Right hindlimb (tissue), 1 donor: ENCODE data around the gene IRF1.
"Not testable (repeated sequence)": the region's sequence is repeated elsewhere in the genome, so short reads cannot be mapped to it uniquely, and the experiment has no call there.

Experiments used
- DNase-seq: peaks from one replicate; pipeline ENCODE4 v3.0.0-alpha.2; 2018

The IRF1 gene, protein sequence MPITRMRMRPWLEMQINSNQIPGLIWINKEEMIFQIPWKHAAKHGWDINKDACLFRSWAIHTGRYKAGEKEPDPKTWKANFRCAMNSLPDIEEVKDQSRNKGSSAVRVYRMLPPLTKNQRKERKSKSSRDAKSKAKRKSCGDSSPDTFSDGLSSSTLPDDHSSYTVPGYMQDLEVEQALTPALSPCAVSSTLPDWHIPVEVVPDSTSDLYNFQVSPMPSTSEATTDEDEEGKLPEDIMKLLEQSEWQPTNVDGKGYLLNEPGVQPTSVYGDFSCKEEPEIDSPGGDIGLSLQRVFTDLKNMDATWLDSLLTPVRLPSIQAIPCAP

DNA sequence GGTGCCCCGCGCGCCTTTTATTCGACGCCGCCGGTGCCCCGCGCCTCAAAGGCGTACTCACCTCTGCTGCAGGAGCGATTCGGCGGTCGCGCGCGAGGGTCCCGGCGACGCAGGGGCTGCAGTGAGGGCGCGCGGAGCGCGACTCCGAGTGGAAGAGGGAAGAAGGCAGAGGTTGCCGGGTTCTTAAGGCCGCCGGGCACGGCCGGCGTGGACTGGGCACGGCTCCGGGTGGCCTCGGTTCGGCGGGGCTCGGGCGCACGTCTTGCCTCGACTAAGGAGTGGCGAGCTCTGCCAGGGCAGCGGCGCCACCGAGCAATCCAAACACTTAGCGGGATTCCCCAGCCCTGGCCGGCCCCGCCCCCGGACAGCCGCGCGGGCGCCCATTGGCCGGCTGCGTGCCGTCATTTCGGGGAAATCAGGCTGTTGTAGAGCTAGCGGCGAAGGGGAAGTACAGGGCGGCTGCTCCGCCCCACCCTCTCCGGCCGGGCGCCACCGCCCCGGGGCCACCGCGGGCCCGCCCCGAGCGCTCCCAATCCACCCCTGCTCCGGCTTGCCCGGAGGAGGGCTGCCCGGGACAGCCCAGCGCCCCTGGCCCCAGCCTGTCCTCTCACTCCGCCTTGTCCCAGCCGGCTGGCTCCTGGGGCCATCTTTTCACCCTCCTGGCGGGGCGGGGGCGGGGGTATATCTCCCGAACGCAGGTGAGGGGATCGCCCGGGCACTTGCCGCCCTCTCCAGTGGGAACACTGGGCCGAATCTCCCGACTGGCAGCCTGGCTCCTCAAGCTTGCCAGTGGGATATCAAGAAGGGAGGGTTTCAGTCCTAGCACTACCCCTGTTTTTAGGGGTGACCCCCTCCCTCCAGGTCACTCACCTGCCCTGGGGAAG is at the start of gene IRF1:
IRF1 (minus strand) TSS at position 290 of the 884 bp plus-strand sequence. CDS start 1,295 bp downstream, outside the sequence.
- peak; percentile 98 for DNase-seq

DNA sequence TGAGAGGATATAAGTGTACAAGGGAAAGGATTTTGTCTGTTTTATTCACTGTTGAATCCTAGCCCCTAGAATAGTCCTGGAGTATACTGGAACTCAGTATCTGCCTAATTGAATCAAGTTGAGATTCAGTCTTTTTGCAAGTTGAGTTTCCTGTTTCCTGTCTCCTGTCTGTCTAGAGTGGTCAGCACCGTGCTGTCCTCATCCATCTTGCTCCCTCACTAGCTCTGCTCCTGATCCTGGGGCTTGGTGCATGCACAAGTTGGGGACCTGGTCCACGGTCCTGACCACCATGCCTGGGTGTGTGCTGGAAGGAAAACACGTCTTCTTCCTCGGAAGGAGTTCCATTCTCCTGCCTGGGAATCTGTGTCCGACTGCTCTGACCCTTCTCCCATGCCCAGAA is 49.6 kb upstream of the IRF1 start:
- no peak for DNase-seq

- DNase-seq, result no peak
Observed at GRCh38 chr5:132539716-132540115, 49.1 kb upstream of the IRF1 start.

- DNase-seq, result no peak
Observed at GRCh38 chr5:132530946-132531345, 40.4 kb upstream of the IRF1 start.

DNA sequence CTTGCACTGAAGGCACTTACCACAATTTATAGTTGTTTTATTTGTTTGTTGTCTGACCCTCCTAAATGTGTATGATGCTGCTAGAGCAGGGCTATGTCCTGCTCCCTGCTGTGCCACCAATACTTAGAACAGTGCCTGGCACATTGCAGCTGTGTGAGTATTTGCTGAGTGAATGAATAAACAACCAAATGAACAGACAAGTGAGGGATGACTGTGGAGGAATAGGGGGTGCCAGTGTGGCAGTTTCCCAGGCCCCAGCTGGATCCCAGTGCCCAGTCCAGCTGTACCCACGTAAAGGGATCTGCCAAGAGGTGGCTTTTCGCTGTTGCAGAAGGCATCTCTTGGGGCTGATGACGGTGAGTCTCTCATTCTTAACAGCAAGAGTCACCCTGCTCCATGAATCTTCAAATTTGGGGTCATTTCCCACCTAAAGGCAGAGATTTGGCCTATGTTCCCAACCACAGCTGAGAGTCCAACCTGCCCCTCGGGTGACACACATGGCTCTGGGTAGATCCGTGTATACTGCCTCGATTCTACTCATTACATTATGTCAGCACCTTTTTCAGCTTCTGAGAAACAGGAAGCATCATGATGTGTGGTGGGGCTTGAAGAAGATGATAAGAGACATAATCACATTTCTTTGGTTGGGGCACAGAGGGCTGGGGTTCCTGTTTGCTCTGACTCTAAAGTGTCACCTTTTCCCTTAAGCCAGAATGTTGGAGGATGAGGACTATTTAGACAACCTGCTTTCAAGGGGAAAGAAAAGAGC is 38.5 kb upstream of the IRF1 start:
- DNase-seq, result no peak

- no peak for DNase-seq
Observed at GRCh38 chr5:132528021-132528420, 37.4 kb upstream of the IRF1 start.

DNA sequence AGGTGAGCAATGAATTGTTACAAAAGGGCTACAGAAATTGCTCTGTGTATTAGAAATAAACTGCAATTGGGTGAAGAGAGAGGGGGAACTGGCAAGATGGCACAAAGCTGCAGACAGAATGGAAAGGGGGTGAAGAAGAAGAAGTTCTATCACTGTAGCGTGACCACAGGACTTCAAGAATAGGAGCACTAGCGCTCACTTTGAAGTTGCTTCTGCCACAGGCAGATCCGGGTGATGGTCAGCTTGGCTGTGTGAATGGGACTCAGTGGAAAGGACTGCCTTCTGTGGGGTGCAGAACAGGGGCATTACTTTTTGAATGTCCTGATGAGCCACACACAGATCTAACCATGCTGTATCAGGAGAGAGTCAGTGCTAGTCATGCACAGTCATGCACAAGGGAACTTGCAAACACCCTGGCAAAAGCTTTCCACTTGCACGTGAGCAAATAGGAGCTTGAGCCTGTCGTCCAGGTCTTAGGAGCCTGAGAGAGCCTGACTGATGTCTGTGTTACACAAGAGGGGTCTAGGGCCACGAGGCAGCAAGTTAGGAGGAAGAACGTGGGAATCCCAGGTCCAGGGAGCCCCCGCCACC is 36.5 kb upstream of the IRF1 start:
- DNase-seq, result no peak

DNA sequence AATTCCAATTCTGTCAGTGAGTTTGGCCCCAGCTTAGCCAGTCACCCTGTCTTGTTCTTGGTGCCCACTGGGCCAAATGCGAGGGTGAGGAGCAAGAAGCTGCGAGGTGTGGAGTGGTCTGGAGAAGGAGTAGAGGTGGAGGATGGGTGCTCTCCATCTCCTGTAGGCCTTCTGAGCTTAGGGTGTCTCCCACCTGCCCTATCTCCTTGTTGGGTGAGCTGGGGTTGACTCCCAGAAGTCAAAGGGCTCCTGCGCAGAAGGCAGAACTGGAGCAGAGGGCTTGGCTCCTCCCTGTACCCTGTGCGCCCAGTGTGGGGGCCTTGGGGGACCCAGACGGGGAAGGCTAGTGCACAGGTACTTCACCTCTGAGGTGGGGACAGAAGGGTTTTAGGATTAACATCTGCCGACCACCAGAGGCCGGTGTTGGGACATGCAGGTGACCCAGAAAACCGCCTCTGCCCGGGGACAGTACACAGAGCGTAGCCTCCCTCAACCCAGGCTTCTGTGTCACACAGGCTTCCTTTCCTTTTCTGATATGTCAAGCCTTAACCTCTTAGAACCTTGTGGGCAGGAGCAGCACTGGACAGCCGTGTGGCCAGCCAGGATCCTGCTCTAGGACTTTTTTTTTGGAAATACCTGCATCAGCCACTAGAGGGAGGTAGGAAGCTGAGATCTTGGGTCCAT is 35.9 kb upstream of the IRF1 start:
- peak; percentile 31 for DNase-seq

GRCh38 chr5:132525299-132525724 is 34.7 kb upstream of the IRF1 start:
- DNase-seq, result no peak

DNA sequence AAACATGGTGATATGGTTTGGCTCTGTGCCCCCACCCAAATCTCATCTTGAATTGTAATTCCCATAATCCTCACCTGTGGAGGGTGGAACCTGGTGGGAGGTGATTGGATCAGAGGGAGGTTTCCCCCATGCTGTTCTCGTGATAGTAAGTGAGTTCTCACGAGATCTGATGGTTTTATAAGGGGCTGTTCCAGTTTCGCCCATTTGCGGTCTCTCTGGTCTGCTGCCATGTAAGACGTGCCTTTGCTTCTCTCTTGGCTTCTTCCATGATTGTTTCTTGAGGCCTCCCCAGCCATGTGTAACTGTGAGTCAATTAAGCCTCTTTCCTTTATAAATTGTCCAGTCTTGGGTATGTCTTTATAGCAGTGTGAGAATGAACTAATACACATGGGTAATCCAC is 34.3 kb upstream of the IRF1 start:
- not testable (repeated sequence) for DNase-seq

DNA sequence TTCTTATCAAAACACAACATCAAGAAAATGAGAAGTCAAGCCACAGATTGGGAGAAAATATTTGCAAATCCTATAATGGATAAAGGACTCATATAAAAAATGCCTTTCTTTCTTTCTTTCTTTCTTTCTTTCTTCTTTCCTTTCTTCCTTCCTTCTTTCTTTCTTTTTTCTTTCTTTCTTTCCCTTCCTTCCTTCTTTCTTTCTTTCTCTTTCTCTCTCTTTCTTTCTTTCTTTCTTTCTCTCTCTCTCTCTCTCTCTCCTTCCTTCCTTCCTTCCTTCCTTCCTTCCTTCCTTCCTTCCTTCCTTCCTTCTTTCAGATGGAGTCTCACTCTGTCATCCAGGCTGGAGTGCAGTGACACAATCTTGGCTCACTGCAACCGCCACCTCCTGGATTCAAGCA is 31.5 kb upstream of the IRF1 start:
- DNase-seq, result not testable (repeated sequence)

GRCh38 chr5:132513618-132514336 is 23.2 kb upstream of the IRF1 start:
- not testable (repeated sequence) for DNase-seq

- DNase-seq, result no peak
Observed at GRCh38 chr5:132510076-132510475, 19.5 kb upstream of the IRF1 start.

GRCh38 chr5:132506094-132506692 is 15.6 kb upstream of the IRF1 start:
- DNase-seq, result peak; percentile 52

GRCh38 chr5:132505641-132506040 is 15.1 kb upstream of the IRF1 start:
- DNase-seq, result no peak

GRCh38 chr5:132504746-132505145 is 14.2 kb upstream of the IRF1 start:
- no peak for DNase-seq

GRCh38 chr5:132503244-132503643 is 12.7 kb upstream of the IRF1 start:
- DNase-seq, result no peak

DNA sequence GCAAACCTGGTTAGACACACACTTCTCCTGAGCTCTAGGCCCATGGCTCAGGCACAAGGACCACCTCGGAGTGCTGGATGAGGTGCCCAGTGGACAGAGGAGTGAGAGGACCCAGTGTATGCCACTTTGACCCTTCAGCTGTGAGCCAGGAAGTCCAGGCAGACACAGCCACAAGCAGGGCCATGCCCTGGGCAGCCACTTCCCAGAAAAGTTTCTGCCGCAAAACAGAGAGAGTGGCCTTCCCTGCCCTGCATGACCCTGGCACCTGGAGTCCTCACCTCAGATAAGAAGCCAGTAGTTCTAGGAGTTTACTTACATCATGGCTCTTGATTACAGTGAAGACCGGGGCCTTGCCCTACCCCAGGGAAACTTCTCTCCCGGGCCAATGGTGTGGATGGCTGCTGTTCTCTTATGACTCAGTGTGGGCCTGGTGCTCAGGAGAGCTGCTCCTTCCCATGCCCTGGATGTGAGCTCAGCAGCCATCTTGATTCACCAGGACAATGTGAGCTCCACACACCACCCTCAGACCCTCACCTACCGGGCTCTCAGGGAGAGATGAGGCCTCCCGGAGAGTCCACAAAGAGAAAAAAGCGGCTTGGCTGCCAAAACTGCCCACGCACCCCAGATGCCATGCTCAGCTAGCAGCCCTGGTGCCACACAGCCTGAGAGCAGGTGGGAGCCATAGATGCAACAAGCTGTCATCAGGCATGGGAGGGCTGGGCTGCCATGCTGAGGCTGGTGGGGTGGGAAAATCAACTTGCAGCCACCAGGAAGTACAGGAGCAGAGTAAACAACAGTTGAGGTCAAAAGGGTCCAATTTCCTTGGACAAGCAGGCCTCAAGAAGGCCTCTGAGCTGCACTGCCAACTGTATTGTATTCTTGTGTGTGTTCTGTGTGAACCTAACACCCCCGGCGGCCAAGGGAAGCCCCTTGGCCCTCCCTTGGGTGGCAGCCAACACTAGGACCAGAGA is 11.7 kb upstream of the IRF1 start:
- no peak for DNase-seq

GRCh38 chr5:132501629-132501956 is 11.0 kb upstream of the IRF1 start:
- DNase-seq, result no peak
